HG03354 (cell line): ENCODE measurements around the gene ZKSCAN7.
"Not testable (repeated sequence)": the region's sequence is repeated elsewhere in the genome, so short reads cannot be mapped to it uniquely, and the experiment has no call there.

ENCODE experiments used
- ATAC-seq: cut with Tn5 transposase; IDR thresholded peaks from one replicate; pipeline ENCODE4 v1.9.1; 2021; ENCODE audit warnings: mild to moderate bottlenecking; ENCODE audit not compliant: unreplicated experiment, poor library complexity, severe bottlenecking

Gene ZKSCAN7

DNA sequence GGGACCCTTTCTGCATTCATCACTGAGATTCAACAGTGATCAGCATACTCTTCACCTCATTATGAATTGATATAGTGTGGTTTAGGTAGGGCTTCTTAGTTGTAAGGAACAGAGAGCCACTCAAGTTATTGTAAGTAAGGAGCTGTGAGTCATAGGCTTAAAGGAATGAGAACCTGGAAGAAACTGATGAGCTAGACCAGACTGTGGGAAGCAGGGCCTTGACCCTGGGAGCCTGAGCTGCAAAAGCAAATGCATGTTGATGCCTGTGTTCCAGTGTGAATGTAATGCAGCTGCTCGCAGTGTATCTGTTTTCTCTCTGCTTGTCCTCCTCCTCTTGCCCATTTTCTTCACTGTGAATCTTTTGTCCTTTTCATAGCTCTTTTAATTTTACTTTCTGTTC, 13.6 kb downstream of the ZKSCAN7 start:
- no peak for ATAC-seq

DNA sequence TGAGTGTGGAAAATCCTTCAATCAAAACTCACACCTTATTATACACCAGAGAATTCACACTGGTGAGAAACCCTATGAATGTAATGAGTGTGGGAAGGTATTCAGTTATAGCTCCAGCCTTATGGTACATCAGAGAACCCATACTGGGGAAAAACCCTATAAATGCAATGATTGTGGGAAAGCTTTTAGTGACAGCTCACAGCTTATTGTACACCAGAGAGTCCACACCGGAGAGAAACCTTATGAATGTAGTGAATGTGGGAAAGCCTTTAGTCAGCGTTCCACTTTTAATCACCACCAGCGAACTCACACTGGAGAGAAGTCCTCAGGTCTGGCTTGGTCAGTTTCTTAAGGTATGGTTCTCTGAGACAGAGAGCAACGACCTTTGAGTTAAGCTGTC, 16.0 kb downstream of the ZKSCAN7 start:
- ATAC-seq = no peak

DNA sequence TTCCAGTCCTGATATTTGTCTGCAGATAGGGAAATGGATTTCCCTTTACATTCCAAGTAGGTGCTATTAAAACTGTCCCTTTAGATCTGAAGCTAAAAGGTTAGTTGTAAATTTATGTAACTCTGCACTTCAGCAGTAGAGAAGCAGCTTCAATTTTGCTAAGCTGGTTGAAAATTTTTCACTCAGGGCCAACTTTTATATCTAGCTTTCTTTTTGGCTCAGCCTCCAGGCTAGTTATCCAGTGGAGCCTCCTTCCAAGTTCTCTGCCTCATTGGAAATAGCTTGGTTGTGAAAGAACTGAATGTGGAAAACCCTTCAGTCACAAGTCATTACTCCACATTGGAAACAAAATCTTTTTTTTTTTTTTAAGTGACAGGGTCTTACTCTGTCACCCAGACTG, 21.6 kb downstream of the ZKSCAN7 start:
- no peak for ATAC-seq

DNA sequence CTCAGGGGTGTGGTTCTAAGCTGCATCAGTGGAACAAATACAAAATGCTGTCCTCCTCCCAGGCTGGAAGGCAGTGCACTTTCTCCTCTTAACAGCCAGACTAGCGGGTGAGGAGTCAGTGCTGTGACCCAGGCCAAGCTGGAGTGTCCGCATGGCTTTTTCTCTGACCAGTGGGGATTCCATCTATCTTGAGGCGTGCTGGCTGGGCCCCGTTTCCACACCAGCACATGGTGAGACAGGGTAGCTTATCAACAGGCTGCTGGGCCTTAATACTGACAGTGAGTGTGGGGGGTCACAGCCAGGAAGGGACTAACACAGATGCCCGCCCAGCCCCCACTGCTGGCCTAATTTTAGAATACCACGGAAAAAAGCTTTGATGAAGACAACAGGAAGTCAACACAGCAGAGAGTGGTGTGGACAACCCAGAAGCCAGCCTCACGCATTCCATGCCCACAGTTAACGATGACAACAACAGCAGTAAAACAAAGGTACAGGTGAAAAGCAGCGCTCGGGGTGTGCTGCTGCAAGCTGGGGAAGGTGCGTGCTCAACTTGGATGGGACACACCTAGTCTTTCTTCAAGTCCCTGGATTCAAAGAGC, 22.5 kb downstream of the ZKSCAN7 start:
- not testable (repeated sequence) for ATAC-seq

DNA sequence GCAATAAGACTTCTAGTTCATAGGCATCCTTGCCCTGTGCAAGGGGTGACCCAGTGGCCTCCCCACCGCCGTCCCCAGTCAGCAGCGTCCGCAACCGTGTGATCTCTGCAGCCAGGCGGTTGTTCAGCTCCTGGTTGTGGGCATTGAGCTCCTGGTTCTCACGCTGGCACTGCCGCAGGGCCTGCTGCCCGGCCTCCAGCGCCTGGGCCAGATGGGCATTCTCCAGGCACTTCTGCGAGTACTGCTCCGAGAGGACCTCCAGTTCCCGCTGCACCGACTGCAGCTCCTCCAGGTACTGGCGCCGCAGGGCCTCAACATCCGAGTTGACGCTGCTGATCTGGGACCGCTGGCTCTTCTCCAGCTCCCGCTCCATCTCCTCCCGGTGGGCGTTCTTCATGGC, 23.3 kb downstream of the ZKSCAN7 start:
- not testable (repeated sequence) for ATAC-seq

DNA sequence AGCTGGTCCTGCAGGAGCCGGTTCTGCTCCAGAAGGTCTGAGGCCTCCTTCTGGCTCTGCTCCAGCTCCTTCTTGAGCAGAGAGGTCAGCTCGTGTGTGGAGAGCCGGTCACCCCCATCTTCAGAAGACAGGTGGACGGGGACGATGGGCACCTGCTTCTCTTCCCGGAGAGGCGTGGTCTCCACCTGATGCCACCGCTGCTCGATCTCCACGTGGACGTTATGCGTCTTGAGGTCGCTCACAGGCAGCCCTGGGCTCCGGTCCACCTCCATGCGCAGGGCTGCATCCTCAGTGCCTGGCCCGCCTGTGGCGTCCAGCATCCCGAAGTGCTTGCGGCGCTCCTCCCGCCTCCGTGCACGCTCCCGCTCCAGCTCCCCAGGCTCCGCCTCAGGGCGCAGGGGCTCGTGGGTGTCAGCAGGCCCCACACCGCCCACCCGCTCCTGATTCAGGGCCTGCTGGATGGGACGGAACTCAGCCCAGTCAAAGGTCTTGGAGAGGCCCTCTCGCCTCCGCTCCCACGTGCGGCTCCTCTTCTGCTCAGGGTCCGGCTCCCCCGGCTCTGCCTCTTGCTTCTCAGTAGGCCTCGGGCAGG, 24.0 kb downstream of the ZKSCAN7 start:
- ATAC-seq = not testable (repeated sequence)

DNA sequence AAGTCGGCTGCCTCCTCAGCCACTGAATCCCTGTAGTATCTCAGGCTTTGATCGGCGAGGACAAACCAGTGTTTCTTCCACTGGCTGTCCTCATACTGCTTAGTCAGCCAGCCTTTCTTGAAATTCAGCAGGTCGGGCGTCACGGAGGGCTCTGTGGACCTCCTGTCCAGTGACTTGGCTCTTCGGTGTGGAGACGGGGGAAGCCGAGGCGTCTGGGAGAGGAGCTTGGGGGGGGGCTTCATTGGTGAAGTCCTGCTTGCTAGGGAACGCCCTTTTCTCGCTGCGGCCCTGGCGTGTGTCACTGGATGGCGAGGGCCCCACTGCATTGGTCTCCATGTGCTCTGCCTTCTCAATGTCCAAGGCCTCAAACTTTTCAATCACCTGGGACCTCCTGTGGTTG, 24.8 kb downstream of the ZKSCAN7 start:
- not testable (repeated sequence) for ATAC-seq

DNA sequence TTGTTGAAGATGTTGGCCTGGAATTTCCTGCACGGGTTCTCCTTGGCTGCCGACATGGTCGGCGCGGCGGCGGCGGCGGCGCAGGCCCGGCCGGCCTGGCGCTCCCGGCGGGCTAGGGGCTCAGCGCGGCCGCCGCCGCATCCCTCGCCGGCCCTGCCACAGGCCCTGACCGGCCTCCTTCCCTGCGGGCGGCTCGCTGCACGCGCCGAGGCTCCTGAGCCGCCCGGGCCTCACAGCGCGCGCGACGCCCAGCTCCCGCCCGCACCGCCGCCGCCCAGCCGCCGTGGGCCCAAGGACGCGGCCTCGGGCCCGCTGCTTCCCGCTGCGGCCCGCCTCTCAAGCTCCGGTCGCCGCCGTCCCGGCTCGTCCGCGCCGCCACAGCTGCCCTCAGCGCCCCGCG, 26.0 kb downstream of the ZKSCAN7 start:
- ATAC-seq = not testable (repeated sequence)

DNA sequence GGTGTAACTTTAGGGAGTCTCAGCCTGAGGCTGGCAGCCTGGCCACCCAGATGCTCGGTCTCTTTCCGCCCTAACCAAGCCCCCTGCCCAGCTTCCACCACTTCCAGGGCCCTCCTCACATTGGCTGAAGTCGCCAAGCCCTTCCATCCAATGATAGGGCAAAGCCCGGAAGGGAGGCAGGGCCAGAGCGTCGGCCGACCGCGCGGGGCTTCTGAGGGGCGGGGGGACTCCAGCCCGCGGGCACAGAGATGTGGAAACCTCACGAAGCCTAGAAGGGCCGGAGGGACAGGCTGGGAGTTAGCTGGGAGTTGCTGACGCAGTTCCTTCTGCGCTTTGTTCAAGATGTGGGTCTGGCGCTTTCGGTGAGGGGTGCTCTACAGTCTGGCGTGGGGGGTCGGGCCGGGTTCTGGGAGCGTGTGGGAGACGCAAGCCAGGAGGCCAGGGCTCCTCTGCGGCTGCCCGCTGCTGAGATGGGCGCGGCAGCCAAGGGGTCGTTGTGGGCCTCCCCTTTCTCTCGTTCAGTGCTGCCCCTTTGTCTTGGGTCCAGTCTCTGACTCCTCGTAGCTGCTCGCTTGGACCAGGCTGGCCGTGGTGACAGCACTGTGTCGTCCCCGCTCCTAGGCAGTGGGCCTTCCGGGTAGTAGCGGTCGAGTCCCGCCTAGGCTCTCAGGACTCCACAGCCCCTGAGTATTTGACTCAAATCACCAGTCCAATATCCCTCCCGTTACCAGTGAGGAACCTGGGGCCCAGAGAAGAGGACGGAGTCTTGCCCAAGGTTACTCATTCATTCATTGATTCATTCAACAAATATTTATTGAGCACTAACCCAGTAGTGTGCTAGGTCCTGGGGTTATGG, 29.9 kb downstream of the ZKSCAN7 start, which contains the start of gene ZNF660:
Gene ZNF660, plus strand, starts transcription at position 319 of the 856 bp plus-strand sequence. CDS start 9,230 bp downstream, outside the sequence.
- ATAC-seq = peak; percentile 85

DNA sequence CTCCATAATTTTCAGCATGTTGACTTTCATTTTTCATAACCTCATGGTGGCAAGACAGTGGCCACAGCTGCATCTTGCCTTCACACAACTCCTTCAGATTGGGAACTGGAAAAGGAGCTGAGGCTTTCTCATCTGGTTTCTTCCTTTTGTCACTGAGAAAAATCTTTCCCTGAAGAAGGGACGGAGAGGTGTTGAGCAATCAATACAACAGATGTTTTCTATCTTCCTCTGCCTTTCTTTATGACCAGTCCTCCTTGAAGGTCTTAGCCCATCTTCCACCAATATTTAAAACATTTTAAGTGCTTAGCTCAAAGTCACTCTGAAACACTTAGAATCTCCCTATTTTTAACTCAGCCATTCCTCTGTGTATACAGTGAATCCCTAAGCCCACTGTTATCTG, 41.6 kb downstream of the ZKSCAN7 start:
- no peak for ATAC-seq

DNA sequence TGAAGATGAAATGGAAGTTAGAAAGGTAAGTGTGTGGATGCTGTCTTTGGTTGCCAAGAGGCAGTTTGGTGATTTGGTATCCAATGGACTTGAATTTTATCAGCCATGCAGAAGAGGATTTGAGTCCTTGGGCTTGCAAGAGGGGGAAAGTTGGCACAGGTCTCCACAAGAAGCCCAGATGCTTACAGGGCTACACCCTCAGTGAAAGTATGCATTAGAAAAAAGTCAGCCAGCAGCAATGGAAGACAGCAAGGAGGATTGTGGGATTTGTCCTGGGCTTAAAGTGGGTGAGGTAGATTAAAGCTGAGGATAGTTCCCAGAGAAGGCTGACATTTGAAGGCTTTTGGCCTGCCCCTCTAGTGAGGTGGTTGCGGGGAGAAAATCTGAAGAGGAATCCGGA, 46.8 kb downstream of the ZKSCAN7 start:
- no peak for ATAC-seq

DNA sequence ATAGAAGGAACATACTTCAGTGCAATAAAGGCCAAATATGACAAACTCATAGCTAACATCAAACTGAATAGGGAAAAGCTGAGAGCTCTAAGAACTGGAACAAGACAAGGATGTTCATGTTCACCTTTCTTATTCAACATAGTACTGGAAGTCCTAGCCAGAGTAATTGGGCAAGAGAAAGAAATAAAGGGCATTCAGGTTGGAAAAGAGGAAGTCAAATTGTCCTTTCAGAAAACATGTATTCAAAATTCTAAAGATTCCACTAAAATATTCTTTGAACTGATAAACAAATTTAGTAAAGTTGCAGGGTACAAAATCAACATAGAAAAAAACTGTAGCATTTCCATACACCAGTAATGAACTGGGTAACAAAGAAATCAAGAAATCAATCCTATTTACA, 57.7 kb downstream of the ZKSCAN7 start:
- ATAC-seq = no peak
